ENCODE data around the gene MOB3C. TPM values are rescaled to one million over a fixed set of nuclear protein-coding genes. Genes with fewer than 3 reads are reported as not detected.

The MOB3C gene
- total and polyA plus RNA-seq, 10 of the 15 experiments (the other 5 are each of a cell fraction or from before 2014, with no cell fraction given), result 1.0 to 16.0 (median 9.4) TPM

GRCh38 chr1:46603481-46603857 is 13.1 kb downstream of the MOB3C start:
- SMC1A ChIA-PET (ENCODE audit: uncharacterized antibody, unreplicated experiment), result interaction anchor here (0.9 to 6.2 kb wide), 6 partner anchors 10 to 117 kb away, joined by 3 to 53 read pairs (median 4); partner anchors contain the start of gene MOB3C
- Histone ChIP-seq H3K9ac (ENCODE audit: control insufficient read depth, insufficient read depth, low read length) (peak overlapping the region; percentile 81), H2AFZ (ENCODE audit: control insufficient read depth, low read depth, low read length) (peak overlapping the region; percentile 96), H3K79me2 (ENCODE audit: control insufficient read depth, insufficient read depth, low read length) (peaks cover 2% of the 10 kb centered on the region; the same call in 1 of the 2 replicates), H3K27me3 (replicated peaks in 1 of 2; ENCODE audit: control insufficient read depth in 2 of 2, insufficient read depth in 2 of 2, low read length in 1 of 2) (no peaks in the 10 kb centered on the region), H3K4me2 (ENCODE audit: control insufficient read depth, insufficient read depth) (peak overlapping the region; percentile 52), H3K9me3 (replicated peaks; ENCODE audit: control insufficient read depth, insufficient read depth, low read length) (no peaks in the 10 kb centered on the region), H4K20me1 (ENCODE audit: control insufficient read depth, insufficient read depth) (no peaks in the 10 kb centered on the region), H3K36me3 (ENCODE audit: control insufficient read depth in 2 of 2, insufficient read depth in 2 of 2, low read length in 1 of 2) (peaks cover 0 to under 1% of the 10 kb centered on the region in 2 experiments; a peak in 2 of 4 replicates), H3K4me3 (peak overlapping the region; percentile 67), H3K4me1 (ENCODE audit: control insufficient read depth, insufficient read depth, low read length) (0 out of 2 replicates have a peak, but pooled peaks cover 3% of the 10 kb centered on the region), H3K27ac (ENCODE audit: control insufficient read depth, insufficient read depth) (peak overlapping the region; percentile 74; the same call in 1 of the 2 replicates)
- intact Hi-C loops (cut with micrococcal nuclease; ENCODE audit: unreplicated experiment), result loop anchor here (5.0 kb wide), 1 partner anchor 64 kb away; the partner anchor contains the start of gene ATPAF1
- TF ChIP-seq EGR1 (IDR thresholded peaks at IDR 0.05; ENCODE audit: borderline replicate concordance in 1 of 2, low read depth in 2 of 2, low read length in 2 of 2) (no peak), BCLAF1 (IDR thresholded peaks at IDR 0.05) (no peak), IKZF1 (conservative IDR thresholded peaks at IDR 0.05) (no peak), EP300 (IDR thresholded peaks at IDR 0.05; ENCODE audit: borderline replicate concordance in 1 of 2, control insufficient read depth in 1 of 2, low read depth in 2 of 2, low read length in 2 of 2) (no peak), NR2C2 (IDR thresholded peaks at IDR 0.05; ENCODE audit: borderline replicate concordance, control insufficient read depth, insufficient read length, low read depth) (no peak), SREBF2 (IDR thresholded peaks at IDR 0.05; ENCODE audit: low read length) (no peak), FOS (IDR thresholded peaks at IDR 0.05; ENCODE audit: borderline replicate concordance, extremely low read depth, insufficient read length) (no peak)
- RAD21 ChIA-PET (ENCODE audit: unreplicated experiment), result interaction anchor here (1.6 to 2.9 kb wide), 3 partner anchors 12 to 270 kb away, joined by 4 to 41 read pairs (median 8); partner anchors contain the start of genes ATPAF1 and MOB3C
- WGBS (ENCODE audit: insufficient coverage, insufficient replicate concordance, low lambda C conversion rate, missing lambda C conversion rate), result 7% methylated on average over 2 of the region's 2 CpGs
- ATAC-seq (peak; percentile 26), DNase-seq (ENCODE audit: low read depth, low spot score) (no peak), FAIRE-seq (no peak)
- no TSS peak for BruUV-seq (replicated peaks)
- in situ Hi-C loops (cut with MboI), result no loop called here
- CTCF ChIA-PET, result interaction anchor here (0.6 to 3.3 kb wide), 8 partner anchors 9 to 276 kb away, joined by 3 to 30 read pairs (median 3); partner anchors contain the start of gene MOB3C
- POLR2A ChIA-PET, result interaction anchor here (0.5 to 9.1 kb wide), 7 partner anchors 9 to 1300 kb away, joined by 3 to 124 read pairs (median 6); partner anchors contain the start of genes ATPAF1, EFCAB14 and MOB3C
